Measurements from ENCODE around the gene PLA2G5.

The PLA2G5 gene

GRCh38 chr1:20063861-20064292 lies 6.1 kb upstream of the PLA2G5 start:
- TF ChIP-seq, protein P1, sequence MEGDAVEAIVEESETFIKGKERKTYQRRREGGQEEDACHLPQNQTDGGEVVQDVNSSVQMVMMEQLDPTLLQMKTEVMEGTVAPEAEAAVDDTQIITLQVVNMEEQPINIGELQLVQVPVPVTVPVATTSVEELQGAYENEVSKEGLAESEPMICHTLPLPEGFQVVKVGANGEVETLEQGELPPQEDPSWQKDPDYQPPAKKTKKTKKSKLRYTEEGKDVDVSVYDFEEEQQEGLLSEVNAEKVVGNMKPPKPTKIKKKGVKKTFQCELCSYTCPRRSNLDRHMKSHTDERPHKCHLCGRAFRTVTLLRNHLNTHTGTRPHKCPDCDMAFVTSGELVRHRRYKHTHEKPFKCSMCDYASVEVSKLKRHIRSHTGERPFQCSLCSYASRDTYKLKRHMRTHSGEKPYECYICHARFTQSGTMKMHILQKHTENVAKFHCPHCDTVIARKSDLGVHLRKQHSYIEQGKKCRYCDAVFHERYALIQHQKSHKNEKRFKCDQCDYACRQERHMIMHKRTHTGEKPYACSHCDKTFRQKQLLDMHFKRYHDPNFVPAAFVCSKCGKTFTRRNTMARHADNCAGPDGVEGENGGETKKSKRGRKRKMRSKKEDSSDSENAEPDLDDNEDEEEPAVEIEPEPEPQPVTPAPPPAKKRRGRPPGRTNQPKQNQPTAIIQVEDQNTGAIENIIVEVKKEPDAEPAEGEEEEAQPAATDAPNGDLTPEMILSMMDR (IDR thresholded peaks at IDR 0.05; ENCODE audit: control insufficient read depth, extremely low read depth, insufficient read depth) = no peak
- no peak for DNase-seq (ENCODE audit: low read depth)
- no peak overlapping the region for H3K4me3 ChIP-seq (ENCODE audit: low read depth, low read length)

DNA sequence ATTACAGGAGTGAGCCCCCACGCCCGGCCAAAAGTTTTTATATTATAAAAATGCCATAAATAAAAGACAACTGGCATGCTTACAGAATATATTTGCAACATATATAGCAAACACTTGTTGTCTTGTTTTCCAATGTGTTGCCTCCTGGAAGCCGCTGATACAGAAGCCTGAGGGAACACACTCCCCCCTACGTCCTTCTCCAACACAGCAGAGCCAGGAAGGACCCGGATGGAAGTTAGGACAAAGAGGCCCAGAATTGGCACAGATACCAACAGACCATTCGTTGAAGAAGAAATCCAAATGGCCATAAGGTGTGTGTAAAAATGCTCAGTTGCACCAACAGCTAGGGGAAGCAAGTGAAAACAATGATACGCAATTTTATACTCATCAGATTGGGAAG lies 1.3 kb upstream of the PLA2G5 start:
- no peak for DNase-seq (ENCODE audit: low read depth)
- H3K4me3 ChIP-seq (ENCODE audit: low read depth, low read length) = no peak overlapping the region
- TF ChIP-seq, protein P1 (IDR thresholded peaks at IDR 0.05; ENCODE audit: control insufficient read depth, extremely low read depth, insufficient read depth) = no peak

DNA sequence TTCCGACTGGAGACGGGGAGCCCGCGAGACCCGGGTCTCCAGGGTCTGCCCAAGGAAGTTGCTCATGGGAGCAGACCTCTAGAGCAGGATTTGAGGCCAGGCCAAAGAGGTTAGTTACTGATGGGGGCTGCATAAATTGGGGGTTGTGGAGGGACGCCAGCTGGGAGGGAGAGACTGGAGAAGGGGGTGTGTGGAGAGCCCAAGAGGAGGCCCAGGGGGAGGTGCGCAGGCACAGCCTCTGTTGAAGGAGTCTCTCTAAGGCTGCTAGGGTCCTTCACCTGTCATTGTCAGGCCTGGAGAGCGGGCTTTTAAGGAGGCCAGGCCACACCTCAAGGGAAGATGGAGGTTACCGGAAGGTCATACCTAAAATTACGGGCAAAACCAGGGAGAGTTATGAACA lies 363 bp downstream of the PLA2G5 start:
- TF ChIP-seq, protein P1 (IDR thresholded peaks at IDR 0.05; ENCODE audit: control insufficient read depth, extremely low read depth, insufficient read depth) = no peak
- H3K4me3 ChIP-seq (ENCODE audit: low read depth, low read length) = no peak overlapping the region
- DNase-seq (ENCODE audit: low read depth) = no peak

DNA sequence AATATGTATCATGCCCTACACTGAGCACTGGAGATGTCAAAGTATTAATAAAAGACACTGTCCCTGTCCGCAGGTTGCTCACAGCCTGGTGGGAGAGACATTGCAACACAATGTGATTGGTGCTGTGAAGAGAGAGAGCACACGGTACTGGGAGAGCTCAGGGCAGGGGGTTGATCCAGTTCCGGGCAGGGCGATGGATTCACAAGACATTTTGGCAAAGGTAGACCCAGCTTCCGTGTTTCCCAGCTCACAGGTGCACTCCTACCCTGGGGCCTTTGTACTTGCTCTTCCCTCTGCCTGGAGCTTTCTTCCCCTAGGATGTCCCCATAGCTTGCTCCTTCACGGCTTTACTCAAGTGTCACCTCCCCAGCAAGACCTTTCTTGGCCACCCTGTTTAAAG lies 1.4 kb downstream of the PLA2G5 start:
- TF ChIP-seq, protein P1 (IDR thresholded peaks at IDR 0.05; ENCODE audit: control insufficient read depth, extremely low read depth, insufficient read depth) = no peak
- no peak overlapping the region for H3K4me3 ChIP-seq (ENCODE audit: low read depth, low read length)
- no peak for DNase-seq (ENCODE audit: low read depth)

DNA sequence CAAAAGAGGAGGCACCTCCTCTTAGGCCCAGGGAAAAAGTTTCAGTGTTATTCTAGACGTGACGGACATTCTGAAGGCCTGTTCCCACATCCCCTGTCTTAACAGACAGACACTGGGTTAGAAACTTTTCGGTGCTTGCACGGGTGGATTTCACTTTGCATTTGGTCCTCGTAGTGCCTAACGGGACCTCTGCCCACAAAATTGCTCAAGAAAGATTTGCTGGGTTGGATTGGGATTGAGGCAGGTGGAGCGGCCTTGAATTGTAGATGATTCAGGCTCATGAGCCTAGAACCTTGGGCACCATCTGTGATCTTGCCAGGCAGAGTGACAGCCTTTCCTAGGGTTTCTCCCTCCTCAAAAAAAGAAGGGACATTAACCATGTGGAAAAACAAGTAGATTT lies 2.8 kb downstream of the PLA2G5 start:
- TF ChIP-seq, protein P1 (IDR thresholded peaks at IDR 0.05; ENCODE audit: control insufficient read depth, extremely low read depth, insufficient read depth) = no peak
- no peak overlapping the region for H3K4me3 ChIP-seq (ENCODE audit: low read depth, low read length)
- no peak for DNase-seq (ENCODE audit: low read depth)

DNA sequence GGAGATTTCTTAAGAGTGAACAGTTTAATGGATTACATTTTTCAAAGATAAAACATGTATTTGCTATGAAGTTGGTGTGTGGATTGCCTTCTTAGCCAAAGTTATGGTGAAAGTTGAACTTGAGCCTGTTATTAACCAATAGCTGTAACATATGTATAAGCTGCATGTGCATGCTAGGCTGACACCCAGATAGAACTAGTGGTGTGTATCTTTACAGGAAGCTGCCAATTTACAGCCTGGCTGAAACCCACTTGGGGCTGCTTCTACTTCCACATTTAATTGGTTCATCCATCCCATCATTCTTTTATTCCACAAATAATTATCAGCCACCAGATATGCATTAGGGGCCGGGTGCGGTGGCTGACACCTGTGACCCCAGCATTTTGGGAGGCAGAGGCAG lies 3.3 kb downstream of the PLA2G5 start:
- no peak overlapping the region for H3K4me3 ChIP-seq (ENCODE audit: low read depth, low read length)
- DNase-seq (ENCODE audit: low read depth) = no peak
- TF ChIP-seq, protein P1 (IDR thresholded peaks at IDR 0.05; ENCODE audit: control insufficient read depth, extremely low read depth, insufficient read depth) = no peak

- H3K4me3 ChIP-seq (ENCODE audit: low read depth, low read length) = no peak overlapping the region
- no peak for DNase-seq (ENCODE audit: low read depth)
These were observed 4.2 kb downstream of the PLA2G5 start for GRCh38 chr1:20074055-20074724.

More at GRCh38 chr1:20074055-20074724, 4.2 kb downstream of the PLA2G5 start:
- TF ChIP-seq, protein P1 (IDR thresholded peaks at IDR 0.05; ENCODE audit: control insufficient read depth, extremely low read depth, insufficient read depth) = no peak

Measured in LNCaP clone FGC (cell line).